ENCODE data around the gene PBX4. TPM values are rescaled to one million over a fixed set of nuclear protein-coding genes. Genes with fewer than 3 reads are reported as not detected.

Gene PBX4
- polyA plus RNA-seq, 1 donor = 1.8 TPM

- no peak for DNase-seq (ENCODE audit: low read depth)
Measured at GRCh38 chr19:19554074-19555023, 64.1 kb downstream of the PBX4 start.

- DNase-seq (ENCODE audit: low read depth) = no peak
Measured at GRCh38 chr19:19553670-19554069, 64.8 kb downstream of the PBX4 start.

GRCh38 chr19:19552798-19553197, 65.7 kb downstream of the PBX4 start:
- no peak for DNase-seq (ENCODE audit: low read depth)

GRCh38 chr19:19551853-19552192, 66.7 kb downstream of the PBX4 start:
- DNase-seq (ENCODE audit: low read depth) = no peak

GRCh38 chr19:19550972-19551852, 67.3 kb downstream of the PBX4 start:
- no peak for DNase-seq (ENCODE audit: low read depth)

- no peak for DNase-seq (ENCODE audit: low read depth)
Measured at GRCh38 chr19:19550485-19550929, 68.0 kb downstream of the PBX4 start.

GRCh38 chr19:19549804-19550464, 68.6 kb downstream of the PBX4 start:
- no peak for DNase-seq (ENCODE audit: low read depth)

- no peak for DNase-seq (ENCODE audit: low read depth)
Measured at GRCh38 chr19:19548915-19549759, 69.3 kb downstream of the PBX4 start.

GRCh38 chr19:19547674-19548336, 70.7 kb downstream of the PBX4 start:
- no peak for DNase-seq (ENCODE audit: low read depth)

- no peak for DNase-seq (ENCODE audit: low read depth)
Measured at GRCh38 chr19:19546751-19547162, 71.7 kb downstream of the PBX4 start.

GRCh38 chr19:19545707-19546106, 72.8 kb downstream of the PBX4 start:
- DNase-seq (ENCODE audit: low read depth) = no peak

- DNase-seq (ENCODE audit: low read depth) = no peak
Measured at GRCh38 chr19:19544954-19545591, 73.4 kb downstream of the PBX4 start.

GRCh38 chr19:19544257-19544953, 74.1 kb downstream of the PBX4 start:
- DNase-seq (ENCODE audit: low read depth) = no peak

GRCh38 chr19:19543640-19544039, 74.8 kb downstream of the PBX4 start:
- no peak for DNase-seq (ENCODE audit: low read depth)

- no peak for DNase-seq (ENCODE audit: low read depth)
Measured at GRCh38 chr19:19543101-19543500, 75.4 kb downstream of the PBX4 start.

GRCh38 chr19:19542507-19542906, 76.0 kb downstream of the PBX4 start:
- DNase-seq (ENCODE audit: low read depth) = no peak

GRCh38 chr19:19541616-19542015, 76.9 kb downstream of the PBX4 start:
- DNase-seq (ENCODE audit: low read depth) = no peak

GRCh38 chr19:19540715-19541515, 77.6 kb downstream of the PBX4 start:
- no peak for DNase-seq (ENCODE audit: low read depth)

Measured in forelimb muscle (tissue), 1 donor.